GM18868 (cell line): ENCODE data around the gene SCYGR1.
"Not testable (repeated sequence)": the region's sequence is repeated elsewhere in the genome, so short reads cannot be mapped to it uniquely, and the experiment has no call there.

Experiments
- ATAC-seq: cut with Tn5 transposase; IDR thresholded peaks from one replicate; pipeline ENCODE4 v1.9.1; 2021; ENCODE audit warnings: mild to moderate bottlenecking, moderate library complexity; ENCODE audit not compliant: unreplicated experiment

The SCYGR1 gene

GRCh38 chr2:227404585-227405271, 17.0 kb upstream of the SCYGR1 start:
- no peak for ATAC-seq

- ATAC-seq, result no peak
Measured at GRCh38 chr2:227402959-227403358, 15.2 kb upstream of the SCYGR1 start.

GRCh38 chr2:227402321-227402720, 14.6 kb upstream of the SCYGR1 start:
- no peak for ATAC-seq

- ATAC-seq, result no peak
Measured at GRCh38 chr2:227401550-227401949, 13.8 kb upstream of the SCYGR1 start.

- ATAC-seq, result no peak
Measured at GRCh38 chr2:227398684-227399670, 11.2 kb upstream of the SCYGR1 start.

- no peak for ATAC-seq
Measured at GRCh38 chr2:227397562-227397961, 9.8 kb upstream of the SCYGR1 start.

DNA sequence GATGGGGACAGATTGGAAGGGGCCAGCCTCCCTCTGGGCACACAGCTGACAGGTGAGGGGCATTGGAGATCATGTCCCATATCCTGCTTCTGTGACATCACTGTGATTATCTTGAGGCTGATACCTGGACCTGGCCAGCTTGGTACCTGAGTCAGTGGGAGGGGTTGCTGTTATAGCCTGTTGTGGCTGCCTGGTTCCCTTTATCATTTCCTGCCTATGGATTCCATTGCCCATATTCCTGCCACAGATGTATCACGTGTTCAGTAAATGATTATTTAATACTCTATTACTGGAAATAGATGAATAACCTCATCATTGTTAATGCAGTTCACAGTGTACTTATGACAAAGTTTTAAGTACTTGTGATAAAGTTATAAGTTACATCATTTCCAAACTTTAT, 7.8 kb upstream of the SCYGR1 start:
- no peak for ATAC-seq

DNA sequence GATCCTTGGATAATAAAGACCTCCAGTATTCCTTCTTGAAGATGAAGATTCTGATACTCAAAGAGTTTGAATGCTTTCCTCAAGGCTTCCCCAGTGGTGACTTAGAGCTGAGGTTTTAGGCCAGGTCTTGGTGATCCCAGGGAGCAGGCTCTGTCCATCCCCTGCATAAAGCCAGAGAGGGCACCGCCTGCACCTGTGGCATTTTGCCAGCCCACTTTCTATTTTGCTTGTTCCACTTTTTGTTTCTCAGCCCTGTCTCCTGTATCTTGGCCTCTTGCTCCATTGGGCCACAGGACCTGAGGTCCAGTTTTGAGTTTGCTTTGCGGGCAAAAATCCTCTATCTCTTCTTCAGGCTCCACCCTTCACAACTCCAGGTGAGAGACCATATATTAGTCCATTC, 6.7 kb upstream of the SCYGR1 start:
- no peak for ATAC-seq

- no peak for ATAC-seq
Measured at GRCh38 chr2:227390468-227391256, 2.9 kb upstream of the SCYGR1 start.

- ATAC-seq, result no peak
Measured at GRCh38 chr2:227389661-227390060, 1.9 kb upstream of the SCYGR1 start.

DNA sequence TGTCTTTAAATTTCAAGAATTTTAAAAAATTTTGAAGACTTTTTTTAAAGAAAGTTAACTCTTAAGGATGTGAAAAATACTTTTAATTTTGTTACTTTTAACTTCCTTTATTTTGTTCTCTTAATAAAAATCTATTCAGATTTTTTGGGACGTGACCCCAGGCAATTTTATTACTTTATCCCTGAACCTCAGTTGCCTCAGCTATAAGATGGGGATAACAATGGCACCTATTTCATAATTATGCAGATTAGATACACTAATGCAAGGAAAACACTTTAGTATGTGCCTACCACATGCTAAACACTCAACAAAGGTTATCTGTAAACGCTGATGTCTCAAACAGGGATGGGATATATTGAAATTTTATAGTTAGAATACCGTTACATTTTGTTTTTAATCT, 1.5 kb upstream of the SCYGR1 start:
- no peak for ATAC-seq

GRCh38 chr2:227388537-227389011, 825 bp upstream of the SCYGR1 start:
- ATAC-seq, result no peak

- no peak for ATAC-seq
Measured at GRCh38 chr2:227386630-227387029, 1.1 kb downstream of the SCYGR1 start.

- ATAC-seq, result no peak
Measured at GRCh38 chr2:227383686-227384085, 4.1 kb downstream of the SCYGR1 start.

DNA sequence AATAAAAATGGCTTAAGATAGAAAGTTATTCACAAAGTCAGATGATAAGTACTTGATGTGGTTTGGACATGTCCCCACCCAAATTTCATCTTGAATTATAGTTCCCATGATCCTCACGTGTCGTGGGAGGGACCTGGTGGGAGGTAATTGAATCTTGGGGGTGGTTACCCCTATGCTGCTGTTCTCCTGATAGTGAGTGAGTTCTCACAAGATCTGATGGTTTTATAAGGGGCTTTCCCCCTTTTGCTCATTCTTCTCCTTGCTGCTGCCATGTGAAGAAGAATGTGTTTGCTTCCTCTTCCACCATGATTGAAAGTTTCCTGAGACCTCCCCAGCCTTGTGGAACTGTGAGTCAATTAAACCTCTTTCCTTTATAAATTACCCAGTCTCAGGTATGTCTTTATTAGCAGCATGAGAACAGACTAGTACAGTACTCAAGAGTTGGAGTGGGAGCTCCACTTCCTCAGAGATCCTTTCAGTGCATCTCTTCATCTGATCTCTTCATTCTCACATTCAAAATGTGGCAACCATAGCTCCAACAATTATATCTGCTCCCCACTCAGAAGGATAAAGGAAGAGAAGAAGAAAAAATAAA, 5.4 kb downstream of the SCYGR1 start:
- ATAC-seq, result not testable (repeated sequence)

DNA sequence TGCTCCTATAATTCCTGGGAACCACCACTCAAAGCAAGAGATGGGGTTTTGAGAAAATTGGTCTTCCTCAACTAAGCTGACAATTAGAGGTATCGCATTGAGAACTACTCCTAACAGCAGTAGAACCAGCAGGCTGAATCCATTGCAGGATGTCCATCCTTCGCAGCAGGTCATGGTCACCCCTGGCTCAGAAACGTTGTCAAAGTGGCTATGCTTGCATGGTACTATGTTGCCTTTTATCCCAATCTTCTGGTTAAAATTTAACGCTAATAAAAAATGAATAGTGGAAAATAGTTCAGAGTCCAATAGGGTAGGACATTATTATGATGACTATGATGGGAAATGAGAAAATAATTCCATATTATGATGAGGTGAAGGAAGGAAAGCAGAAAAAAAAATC, 8.7 kb downstream of the SCYGR1 start, which contains the start of gene TM4SF20:
TSS of gene TM4SF20 (minus strand) at position 212 of the 400 bp plus-strand sequence. CDS start at position 174, 38 bp downstream.
- ATAC-seq, result no peak

- no peak for ATAC-seq
Measured at GRCh38 chr2:227378371-227378782, 9.4 kb downstream of the SCYGR1 start.

- ATAC-seq, result no peak
Measured at GRCh38 chr2:227377467-227378351, 10.0 kb downstream of the SCYGR1 start.

- ATAC-seq, result no peak
Measured at GRCh38 chr2:227376656-227377396, 10.9 kb downstream of the SCYGR1 start.
